Measurements from ENCODE around the gene MYO16.
A peak's percentile ranks its signal among the peaks of the same experiment; 100 is the strongest.

The MYO16 gene

DNA sequence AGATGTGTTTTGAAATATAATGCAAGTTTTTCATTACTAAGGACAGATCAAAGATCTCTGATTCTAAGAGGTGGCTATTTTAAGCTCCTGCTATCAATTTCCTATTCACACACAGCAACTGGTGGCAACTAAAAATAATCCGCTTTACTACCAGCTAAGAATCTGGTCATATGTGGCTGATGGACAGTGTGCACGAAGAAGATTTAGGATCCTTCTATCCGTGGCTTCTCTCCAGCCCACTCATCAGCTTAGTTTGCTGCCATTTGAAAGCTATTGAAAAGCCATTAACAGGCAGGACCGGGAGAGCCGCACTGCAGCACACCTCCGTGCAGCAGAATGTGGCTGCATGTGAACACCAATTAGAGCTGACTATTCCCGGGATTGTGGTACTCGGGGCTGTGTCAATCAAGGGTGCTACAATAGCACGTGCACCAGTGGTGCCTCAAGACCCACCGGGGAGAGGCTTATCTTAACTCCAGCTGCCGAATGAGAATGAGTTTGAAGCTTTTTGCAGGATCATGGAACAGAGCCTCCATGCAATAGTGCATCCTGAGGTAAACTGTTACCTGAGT lies at the start of gene MYO16:
TSS of gene MYO16 (plus strand) at position 431 of the 572 bp plus-strand sequence. CDS start 234 bp downstream, outside the sequence.
- no peak for DNase-seq

DNA sequence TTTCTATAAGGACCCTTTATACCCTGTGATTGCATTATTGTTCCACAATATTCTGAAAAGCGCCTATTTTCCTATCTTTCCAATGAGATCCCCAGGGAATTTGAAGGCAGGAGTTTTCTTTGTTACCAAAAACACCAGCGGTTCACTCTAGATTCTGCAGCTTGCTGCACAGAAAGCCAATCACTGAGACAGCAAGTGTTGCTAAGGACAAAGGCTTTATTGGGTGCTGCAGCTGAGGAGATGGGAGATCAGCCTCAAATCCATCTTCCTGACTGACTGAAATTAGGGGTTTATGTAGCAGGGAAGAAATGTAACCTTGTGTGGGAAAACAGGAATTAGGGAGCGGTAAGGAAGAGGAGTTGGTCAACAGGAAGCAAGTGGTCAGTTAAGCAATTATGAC lies 42.6 kb upstream of the MYO16 start:
- DNase-seq: no peak

DNA sequence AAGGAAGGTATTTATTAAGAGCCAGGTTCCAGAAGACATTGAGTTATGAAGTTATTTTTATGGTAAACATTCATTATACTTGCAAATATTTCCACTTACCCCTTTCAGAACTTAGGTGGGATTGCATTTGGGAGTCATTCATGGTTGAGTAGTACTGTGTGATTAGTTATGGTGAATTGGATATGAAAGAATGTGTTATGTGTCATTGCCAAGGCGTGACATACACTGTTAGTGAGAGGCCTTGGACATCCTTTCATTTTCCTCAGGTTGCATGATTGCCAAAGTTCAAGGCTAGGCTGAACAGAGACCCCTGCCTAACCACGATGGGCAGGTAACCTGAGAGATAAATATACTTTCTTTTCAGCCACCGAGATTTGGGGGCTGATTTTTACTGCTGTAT lies 40.9 kb upstream of the MYO16 start:
- no peak for DNase-seq

DNA sequence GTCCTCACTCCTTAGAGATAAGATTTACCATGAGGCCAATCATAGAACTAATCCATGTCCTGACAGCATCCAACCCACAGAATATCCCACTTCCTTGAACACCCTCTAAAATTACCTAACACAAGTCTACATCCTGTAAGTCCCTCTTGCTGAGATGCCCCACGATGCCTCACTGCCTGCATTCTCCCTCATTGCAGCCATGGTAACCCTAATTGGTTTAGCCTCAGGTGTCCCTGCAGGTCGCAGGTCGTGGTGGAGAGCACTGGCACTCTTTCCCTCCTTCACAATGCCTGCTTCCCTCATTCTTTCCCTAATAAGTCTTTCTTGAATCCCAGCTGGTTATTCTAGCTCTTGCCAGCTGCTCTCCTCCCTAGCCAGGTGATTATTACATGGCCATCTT lies 35.3 kb upstream of the MYO16 start:
- DNase-seq: no peak

DNA sequence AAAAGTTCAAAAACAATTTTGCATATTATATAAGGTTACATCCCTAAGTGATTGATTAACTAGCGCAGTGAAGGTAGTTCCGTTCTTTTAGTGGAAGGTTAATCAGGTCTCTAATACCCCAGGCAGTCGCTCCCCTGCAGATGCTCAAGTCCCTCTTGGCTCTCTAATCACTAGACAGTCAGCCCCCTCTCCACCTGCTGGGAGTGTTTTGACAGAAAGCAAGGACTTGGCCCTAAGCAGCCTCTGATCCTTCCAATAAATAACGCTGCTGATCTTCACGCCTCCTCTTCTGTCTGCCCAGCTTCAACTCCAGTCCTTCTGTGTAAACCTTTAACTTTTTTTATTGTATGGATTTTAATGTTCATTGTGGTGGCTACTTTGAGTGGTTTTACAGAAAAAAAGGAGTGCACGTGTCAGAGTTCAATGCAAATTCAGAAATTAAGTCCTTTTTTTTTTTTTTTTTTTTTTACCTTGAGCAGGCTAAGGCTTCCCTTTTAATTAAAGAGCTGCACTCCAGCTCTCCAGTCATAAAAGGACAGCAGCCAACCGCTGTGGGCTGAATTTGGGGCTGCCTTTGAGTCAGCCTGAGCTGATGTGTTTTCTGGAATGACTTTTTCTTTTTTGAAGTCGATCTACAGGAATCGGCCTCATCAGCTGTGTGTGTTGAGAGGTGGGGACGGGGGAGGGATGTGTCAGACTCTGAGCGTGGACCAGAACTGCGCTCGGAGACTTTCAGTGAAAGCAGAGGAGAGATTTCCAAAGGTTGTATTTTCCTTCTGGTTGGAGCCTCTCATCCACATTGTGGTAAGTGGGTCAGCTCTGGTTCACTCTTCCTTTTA lies 33.8 kb upstream of the MYO16 start:
- peak; percentile 15 for DNase-seq

DNA sequence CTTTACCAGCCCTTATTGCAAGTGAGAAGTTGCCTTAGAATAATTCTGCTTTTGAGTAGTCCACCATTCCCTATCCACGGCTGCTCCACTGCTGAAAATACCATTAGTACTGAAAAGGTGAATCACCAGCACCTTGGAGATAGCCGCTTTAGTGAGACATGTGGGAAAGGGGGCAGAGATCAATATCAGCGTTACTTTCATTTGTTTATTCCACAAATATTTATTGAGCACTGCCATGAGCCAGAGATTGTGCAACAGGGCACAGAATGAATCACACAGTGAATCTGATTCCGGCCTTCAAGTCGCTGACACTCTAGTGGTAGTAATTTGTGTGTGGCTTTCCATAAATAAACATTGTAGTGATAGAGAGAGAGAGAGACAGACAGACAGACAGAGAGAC lies 31.5 kb upstream of the MYO16 start:
- no peak for DNase-seq

DNA sequence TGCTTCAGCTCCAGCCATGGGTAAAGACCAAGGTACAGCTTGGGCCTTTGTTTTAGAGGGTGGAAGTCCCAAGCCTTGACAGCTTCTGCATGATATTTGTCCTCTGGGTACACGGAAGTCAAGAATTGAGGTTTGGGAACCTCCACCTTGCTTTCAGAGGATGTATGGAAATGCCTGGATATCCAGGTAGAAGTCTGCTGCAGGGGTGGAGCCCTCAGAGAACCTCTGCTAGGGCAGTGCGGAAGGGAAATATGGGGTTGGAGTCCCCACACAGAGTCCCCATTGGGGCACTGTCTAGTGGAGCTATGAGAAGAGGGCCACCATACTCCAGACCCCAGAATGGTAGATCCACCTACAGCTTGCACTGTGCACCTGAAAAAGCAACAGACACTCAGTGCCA lies 23.0 kb upstream of the MYO16 start:
- DNase-seq: no peak

DNA sequence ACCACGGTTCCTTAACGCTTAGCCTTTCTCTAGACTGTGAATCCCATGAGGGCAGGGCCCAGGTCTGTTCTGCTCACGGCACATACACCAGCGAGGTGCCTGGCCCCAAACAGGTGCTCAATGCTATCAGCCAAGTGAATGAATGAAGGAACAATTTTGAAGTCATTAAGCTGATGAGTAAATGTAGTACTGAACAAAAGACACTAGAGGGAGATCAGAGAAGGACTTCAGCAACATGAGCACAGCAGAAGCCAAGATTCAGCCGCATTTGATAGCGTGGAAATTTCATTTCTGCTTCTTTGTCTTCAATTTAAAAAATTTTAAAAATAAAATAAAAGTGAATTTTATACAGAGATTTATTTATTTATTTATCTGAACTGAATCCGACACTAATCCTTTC lies 20.1 kb upstream of the MYO16 start:
- DNase-seq: no peak

DNA sequence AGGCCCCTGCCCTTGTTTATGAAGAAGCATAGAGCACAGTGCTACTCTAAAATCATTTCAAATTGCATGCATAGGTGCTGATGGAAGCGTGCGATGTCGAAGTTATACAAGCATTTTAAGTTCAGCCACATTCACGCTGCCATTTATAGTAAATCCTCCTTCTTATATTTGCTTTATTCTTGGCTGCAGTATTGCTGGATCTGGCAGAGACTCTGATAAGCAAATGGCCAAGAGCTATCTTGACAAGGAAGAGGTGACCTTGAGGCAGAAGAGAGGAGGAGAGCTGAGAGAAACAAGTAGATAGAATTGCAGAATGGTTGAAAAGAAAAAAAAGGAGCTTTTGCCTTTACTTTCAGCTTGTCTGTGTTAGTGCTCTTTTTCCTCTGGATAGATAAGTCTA lies 18.9 kb upstream of the MYO16 start:
- no peak for DNase-seq

DNA sequence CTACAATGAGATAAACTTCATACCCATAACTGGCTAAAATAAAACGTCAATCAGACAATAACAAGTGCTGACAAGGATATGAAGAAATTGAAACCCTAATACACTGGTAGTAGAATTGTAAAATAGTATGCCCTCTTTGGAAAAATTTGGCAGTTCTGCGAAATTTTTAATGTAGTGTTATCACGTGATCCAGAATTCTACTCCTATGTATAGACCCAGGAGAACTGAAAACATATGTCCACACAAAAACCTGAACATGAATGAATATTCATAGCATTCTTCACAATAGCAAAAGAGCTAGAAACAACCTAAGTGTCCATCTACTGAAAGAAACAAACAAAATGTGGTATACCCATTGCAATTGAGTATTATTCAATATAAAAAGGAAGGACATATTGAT lies 14.2 kb upstream of the MYO16 start:
- no peak for DNase-seq

DNA sequence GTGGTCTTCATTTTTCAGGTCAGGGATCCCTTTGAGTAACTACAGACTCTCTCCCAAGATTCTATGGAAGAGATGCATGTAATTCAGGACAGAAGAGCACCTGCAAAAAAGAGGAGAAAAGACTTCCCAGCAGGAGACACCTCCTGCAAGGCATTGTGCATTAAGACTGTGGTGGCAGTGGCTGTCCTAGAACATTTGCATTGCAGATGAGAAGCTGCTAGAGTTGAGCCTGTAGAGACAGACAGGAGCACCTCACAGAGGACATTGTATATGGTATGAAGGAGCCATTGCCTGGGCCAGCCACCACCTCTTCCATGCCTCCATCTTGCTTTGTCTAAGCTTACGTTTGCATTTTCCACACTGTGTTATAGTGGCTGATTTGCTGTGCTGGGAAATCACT lies 11.2 kb upstream of the MYO16 start:
- no peak for DNase-seq

DNA sequence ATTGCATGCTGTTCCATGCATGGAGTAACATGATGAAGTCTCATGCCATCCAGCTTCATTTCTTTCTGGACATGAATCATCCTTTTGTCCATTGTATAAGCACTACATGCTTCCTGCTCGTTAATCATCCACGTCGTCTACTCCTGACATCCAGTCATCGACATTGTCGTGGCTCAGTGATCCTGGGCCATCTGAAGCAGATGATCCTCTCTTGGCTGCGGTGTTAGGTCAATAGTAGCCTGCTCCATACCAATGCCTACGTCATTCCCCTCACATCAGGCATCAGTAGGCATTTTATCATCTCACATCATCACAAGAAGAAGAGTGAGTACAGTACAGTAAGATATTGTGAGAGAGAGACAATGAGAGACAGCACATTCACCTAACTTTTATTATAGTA lies 7.9 kb upstream of the MYO16 start:
- DNase-seq: no peak

DNA sequence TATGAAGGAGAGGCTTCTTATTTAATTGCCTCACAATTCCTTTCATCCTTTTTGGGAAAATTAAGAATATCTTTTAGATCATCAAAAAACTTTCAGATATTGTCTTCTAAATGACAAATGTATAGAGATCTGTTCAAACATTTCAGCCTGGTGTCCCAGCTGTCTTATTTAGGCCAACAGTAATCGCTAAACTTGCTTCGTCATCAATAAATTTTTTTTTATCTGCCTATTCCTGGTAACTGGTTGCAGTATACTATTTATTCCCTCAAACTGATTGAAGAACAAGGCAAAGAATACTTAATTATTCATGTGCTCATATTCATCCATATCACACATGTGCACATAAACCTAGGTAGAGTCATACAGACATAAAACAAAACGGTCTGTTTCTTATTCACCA lies 5.3 kb upstream of the MYO16 start:
- DNase-seq: no peak

DNA sequence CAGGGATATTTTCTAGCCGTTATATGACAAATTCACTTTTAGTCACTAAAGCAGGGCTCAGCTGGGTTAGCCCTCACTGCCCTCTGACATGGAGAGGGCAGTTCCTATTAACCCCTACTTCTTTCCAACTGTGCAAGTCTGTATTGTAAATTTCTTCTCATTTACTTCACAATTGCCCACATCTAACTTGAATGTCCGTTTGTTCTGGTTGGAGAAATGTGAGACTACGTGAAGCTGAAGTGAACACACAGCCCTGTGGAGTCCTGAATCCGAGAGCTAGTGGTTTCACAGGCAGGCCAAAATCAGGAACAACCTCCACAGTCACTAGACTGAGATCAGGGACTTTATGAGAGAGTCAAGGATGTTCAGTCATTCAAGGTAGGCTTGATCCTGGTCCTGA lies 4.4 kb upstream of the MYO16 start:
- no peak for DNase-seq

DNA sequence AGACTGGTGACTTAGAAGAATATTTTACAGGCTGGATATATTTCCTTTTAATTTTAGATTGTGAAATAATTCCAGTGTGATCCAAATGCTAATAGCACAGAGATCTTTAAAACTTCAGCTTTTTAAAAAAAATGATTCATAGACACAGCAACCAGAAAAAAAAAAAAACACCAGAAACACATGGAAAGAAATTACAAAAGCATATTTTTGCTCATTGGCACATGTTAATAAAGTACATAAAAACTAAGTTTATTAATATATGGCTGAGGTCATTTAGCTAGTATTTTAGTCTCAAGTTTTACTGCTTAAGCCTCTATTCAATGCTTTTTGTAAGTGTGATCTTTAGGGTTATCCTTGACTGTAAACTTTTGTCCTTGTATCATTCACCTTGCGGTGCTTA lies 577 bp downstream of the MYO16 start:
- no peak for DNase-seq

DNA sequence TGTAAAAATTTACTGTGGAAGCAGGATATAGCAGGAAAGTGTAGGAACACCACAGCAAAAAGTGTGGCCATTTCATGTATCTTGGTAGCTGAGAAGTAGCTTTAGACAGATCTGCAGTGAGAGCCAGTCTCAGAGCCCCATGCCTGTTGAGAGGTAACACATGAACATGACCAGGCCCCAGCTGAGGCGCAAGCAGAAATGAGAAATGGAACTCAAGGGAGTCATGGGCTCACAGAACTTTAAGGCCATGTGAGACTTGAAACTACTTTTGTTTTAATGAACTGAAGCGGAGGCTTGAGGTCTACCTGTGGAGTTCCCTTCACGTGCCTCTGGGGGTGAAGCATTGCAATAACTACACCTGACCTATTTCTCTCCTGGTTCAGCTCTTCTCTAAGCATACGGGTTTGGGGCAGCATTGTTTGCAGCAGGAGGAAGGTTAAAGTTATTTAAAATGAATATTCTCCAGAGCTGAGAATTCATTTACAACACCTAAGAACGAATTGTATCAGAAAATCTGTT lies 3.3 kb downstream of the MYO16 start:
- DNase-seq: no peak

DNA sequence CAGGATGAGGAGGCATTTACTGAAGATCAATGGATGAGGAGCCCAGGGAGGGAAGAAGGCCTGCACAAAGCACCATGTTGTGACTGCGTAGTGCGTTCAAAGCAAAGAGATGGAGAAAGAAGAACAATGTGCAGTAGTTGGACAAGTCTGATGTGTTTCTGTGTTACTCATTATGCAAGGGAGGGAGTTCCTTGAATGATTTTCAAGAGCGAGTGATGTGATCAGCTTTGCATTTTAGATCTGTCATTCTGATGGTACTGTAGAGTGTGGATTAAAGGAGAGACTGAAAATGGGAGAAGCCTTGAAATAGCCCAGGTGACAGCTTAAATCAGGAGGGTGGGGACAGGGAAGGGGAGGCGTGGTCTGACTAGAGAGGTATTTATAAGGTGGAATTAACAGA lies 9.5 kb downstream of the MYO16 start:
- no peak for DNase-seq

DNA sequence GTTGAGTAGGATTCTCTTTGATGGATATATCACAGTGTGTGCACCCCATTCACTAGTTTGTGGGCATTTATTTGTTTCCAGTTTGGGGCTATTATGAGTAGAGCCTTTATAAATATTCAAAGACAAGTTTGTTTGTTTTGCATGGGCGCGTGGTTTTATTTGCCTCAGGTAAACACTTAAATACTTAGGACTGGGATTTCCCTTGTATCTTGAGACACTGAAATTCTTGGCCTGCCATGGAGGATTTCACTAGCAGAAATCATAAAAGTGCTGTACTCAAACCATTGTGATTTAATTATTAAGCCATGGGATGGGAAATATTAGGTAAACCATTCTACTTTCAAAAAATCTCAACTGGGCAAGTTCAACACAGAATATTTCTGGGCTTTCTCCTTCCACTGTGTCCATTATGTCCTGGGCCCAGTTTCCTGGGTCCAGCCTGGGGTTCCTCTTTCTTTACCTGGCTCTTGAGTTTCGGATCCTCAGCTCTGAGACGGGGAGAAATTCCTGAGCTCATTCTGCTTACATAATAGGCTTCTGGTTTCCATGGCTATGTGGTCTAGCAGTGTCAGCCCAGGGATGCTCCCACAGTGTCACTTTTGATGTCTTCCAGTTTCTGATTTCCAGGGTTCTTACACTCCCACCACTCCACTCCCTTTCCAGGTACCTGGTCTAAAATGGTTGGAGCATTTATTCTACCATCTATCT lies 14.4 kb downstream of the MYO16 start:
- DNase-seq: no peak

DNA sequence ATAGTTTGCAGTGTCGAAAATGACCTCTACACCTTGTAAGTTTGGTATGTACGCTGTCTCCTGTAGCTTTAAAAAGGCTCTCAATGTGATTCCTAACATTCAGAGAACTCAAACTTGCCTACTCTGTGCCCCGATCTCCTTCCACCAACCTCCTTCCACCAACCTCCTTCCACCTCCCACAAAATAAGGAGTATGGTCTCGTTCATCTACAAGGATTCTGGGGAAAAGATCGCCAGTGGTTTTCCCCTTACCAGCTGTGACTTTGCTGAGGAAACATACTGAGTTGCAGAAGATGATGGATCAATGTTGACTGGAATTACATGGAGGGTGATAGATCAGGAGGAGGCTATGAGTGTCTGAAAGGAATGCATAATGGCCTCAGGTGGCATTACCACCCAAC lies 16.0 kb downstream of the MYO16 start:
- DNase-seq: no peak

DNA sequence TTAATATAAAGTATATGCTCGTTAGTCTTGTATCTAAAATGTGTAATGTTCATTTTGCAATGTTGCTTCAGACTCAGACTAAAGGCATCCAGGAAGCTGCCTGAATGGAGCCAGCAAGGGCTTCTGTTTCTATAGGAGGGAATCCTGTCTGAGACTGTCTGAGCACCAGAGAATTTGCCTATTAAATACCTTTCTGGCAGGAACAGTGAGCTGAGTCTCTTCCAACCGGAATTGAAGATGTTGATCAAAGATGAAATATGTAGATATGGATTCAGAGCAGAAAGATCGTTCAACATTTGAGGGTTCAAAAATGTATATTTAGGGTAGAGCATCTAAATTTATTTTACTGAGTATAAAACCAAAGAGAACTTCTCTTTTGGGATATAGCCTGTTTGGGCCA lies 20.9 kb downstream of the MYO16 start:
- no peak for DNase-seq

DNA sequence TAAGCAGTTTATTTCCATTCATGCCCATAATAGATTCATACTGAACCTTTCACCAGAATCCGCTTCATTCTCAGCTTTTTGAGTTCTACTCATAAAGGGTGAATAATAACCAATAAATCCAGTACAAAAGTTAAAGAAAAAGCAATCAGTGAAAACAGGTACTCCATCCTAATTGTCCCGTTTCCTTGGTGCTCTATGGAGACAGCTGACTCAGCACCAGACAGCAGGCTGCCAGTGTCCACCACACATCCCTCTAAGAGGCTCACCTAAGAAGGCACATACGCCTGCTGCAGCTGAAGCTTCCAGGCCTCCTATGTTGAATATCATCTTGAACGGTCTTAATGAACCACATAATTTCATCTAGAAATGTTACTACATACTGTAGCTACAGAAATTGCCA lies 27.3 kb downstream of the MYO16 start:
- no peak for DNase-seq

DNA sequence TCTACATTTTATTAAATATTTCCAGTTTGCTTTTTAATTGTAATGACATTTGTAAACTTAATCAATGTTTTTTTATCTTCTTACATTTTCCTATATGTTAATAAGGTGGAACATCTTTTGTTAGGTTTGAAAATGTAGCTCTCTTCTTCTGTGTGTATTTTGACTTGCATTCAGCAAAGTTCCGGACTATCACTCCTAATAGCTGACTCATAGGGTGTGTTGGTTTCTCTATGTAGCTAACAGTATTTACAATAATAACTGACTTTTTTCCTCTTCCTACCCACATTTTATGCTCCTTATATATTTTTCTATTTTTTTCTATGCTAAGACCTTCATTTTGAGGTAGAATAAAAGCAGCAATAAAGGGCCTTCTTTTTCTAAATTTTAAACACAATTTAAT lies 28.1 kb downstream of the MYO16 start:
- DNase-seq: no peak

DNA sequence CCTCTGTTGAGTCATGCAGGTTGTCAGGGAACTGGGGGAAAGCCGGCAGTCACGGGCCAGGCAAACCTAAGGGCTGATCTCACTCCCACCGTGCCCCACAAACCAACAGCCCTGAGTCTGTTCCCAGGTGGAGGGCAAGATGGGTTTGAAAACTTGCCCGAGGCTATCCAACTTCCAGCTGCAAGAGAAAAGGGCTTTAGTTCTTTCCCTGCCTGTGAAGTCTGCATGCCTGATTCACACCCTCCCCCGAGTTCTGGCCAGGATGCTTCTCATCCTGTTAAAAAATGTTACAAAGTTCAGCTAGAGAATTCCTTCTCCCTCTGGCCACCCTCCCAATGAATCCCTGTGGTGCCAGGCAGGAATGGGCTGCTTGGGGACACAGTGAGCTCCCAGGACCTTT lies 33.1 kb downstream of the MYO16 start:
- DNase-seq: no peak

DNA sequence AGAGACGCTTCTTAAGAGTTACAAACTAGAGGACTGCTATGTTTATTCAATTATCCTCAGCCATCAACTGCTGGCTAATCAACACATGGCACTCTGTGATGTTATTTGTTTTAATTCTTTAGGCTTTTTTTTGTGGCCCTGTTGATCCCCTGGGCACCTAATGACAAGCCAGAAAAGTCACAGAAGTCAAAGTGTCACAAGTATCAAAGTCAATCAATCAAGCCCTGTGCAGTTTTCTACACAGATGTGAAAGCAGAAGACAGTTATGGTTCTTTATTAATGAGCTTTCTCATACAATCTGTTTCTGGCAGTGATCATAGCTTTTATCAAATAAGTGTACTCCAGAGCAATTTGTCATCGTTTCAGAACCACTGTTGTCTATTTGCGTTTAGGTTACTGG lies 34.3 kb downstream of the MYO16 start:
- DNase-seq: no peak

Data from stimulated activated CD4-positive, alpha-beta T cell treated with anti-CD3 and anti-CD28 coated beads, Interleukin-4, amount 100 ng/mL, for 24 hours (primary cell).